Fibroblast of lung (primary cell): Measurements from ENCODE around the gene PIGN.

ENCODE experiments used
- CTCF ChIP-seq, 2 donors: IDR thresholded peaks in 1 of 2; conservative IDR thresholded peaks in 1 of 2; 1 replicate in 1 of 2; 2 replicates in 1 of 2; pipeline ENCODE4 v1.5.1; 2011 to 2012; ENCODE audit warnings: low read length in 2 of 2, control low read depth in 1 of 2, inconsistent platforms in 1 of 2, low read depth in 1 of 2, mild to moderate bottlenecking in 1 of 2
- EZH2 ChIP-seq: IDR thresholded peaks from 2 replicates; pipeline ENCODE4 v1.5.1; 2012; ENCODE audit warnings: low read length, control low read depth, mild to moderate bottlenecking; ENCODE audit errors: missing control alignments

- TF ChIP-seq CTCF (conservative IDR thresholded peaks at IDR 0.05 in 1 of 2, IDR thresholded peaks at IDR 0.05 in 1 of 2; ENCODE audit: low read depth in 1 of 2, low read length in 2 of 2), result no peak
- no peak for TF ChIP-seq EZH2
These were observed 153.6 kb downstream of the PIGN start for GRCh38 chr18:62033207-62033606.
